B cell (primary cell): ENCODE measurements around the gene NPR1.

Source experiments
- EZH2 ChIP-seq: IDR thresholded peaks from 2 replicates; pipeline ENCODE4 v1.6.1; 2012; ENCODE audit warnings: borderline replicate concordance, low read depth, mild to moderate bottlenecking, moderate library complexity, low read length; ENCODE audit not compliant: insufficient read depth, poor library complexity, severe bottlenecking
- TF ChIP-seq, protein P1 (sequence below): fragments of 200-600 bp; IDR thresholded peaks from one replicate; pipeline ENCODE4 v1.8.0; 2022; ENCODE audit warnings: antibody characterized with exemption, mild to moderate bottlenecking

DNA sequence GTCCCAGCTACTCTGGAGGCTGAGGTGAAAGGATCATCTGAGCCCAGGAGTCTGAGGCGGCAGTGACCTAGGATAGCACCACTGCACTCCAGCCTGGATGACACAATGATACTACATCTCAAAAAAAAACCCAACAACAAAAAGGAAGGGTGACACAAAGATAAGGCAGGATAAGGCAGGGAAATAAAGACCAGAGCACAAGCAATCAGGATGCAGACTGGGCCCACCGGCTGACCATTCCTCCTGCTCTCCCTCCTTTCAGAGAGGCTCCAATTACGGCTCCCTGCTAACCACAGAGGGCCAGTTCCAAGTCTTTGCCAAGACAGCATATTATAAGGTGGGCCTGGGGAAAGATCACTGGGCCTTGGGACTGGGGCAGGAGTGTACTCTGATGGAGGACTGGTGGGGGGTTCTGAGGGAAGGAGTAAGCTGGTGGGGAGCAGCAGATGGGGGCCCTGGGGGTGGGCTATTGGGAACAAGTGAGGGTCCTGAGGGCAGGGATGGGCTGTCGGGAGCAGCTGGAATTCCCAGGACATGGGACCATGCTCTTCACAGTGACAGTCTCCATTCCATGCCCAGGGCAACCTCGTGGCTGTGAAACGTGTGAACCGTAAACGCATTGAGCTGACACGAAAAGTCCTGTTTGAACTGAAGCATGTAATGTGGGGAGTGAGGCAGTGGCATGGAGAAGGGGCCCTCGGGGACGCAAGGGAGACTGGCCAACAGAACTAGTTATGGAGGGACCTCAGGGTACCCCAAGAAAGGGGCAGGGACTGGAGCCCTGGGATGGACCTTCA is 7.3 kb downstream of the NPR1 start:
- TF ChIP-seq, protein P1, sequence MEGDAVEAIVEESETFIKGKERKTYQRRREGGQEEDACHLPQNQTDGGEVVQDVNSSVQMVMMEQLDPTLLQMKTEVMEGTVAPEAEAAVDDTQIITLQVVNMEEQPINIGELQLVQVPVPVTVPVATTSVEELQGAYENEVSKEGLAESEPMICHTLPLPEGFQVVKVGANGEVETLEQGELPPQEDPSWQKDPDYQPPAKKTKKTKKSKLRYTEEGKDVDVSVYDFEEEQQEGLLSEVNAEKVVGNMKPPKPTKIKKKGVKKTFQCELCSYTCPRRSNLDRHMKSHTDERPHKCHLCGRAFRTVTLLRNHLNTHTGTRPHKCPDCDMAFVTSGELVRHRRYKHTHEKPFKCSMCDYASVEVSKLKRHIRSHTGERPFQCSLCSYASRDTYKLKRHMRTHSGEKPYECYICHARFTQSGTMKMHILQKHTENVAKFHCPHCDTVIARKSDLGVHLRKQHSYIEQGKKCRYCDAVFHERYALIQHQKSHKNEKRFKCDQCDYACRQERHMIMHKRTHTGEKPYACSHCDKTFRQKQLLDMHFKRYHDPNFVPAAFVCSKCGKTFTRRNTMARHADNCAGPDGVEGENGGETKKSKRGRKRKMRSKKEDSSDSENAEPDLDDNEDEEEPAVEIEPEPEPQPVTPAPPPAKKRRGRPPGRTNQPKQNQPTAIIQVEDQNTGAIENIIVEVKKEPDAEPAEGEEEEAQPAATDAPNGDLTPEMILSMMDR: no peak
- TF ChIP-seq EZH2: no peak
